ENCODE data around the gene MEN1. TPM values are rescaled to one million over a fixed set of nuclear protein-coding genes. Genes with fewer than 3 reads are reported as not detected.

MEN1 gene
- total RNA-seq, 1 donor from 2014 or later = 11.7 TPM

- no peak for DNase-seq
Measured at GRCh38 chr11:64801561-64802369, 8.6 kb downstream of the MEN1 start.

- DNase-seq = no peak
Measured at GRCh38 chr11:64801158-64801464, 9.2 kb downstream of the MEN1 start.

- DNase-seq = no peak
Measured at GRCh38 chr11:64800303-64801157, 9.8 kb downstream of the MEN1 start.

- DNase-seq = no peak
Measured at GRCh38 chr11:64799623-64800302, 10.6 kb downstream of the MEN1 start.

GRCh38 chr11:64799256-64799622, 11.1 kb downstream of the MEN1 start:
- no peak for DNase-seq

GRCh38 chr11:64796757-64797541, 13.4 kb downstream of the MEN1 start:
- no peak for DNase-seq

GRCh38 chr11:64796047-64796756, 14.1 kb downstream of the MEN1 start:
- DNase-seq = no peak

GRCh38 chr11:64794526-64794925, 15.8 kb downstream of the MEN1 start:
- DNase-seq = no peak

GRCh38 chr11:64793271-64794160, 16.8 kb downstream of the MEN1 start:
- no peak for DNase-seq

GRCh38 chr11:64792482-64792881, 17.9 kb downstream of the MEN1 start:
- no peak for DNase-seq

- no peak for DNase-seq
Measured at GRCh38 chr11:64791781-64792291, 18.5 kb downstream of the MEN1 start.

- no peak for DNase-seq
Measured at GRCh38 chr11:64790205-64791095, 19.9 kb downstream of the MEN1 start.

- no peak for DNase-seq
Measured at GRCh38 chr11:64789331-64790204, 20.8 kb downstream of the MEN1 start.

GRCh38 chr11:64788321-64789215, 21.8 kb downstream of the MEN1 start:
- no peak for DNase-seq

- no peak for DNase-seq
Measured at GRCh38 chr11:64787526-64788320, 22.6 kb downstream of the MEN1 start.

- no peak for DNase-seq
Measured at GRCh38 chr11:64786308-64786707, 24.0 kb downstream of the MEN1 start.
